NCI-H345 (cell line): Measurements from ENCODE around the gene RDH11.
"Not testable (repeated sequence)": the region's sequence is repeated elsewhere in the genome, so short reads cannot be mapped to it uniquely, and the experiment has no call there.

Experiments
- DNase-seq: peaks from one replicate; lab custom pipeline; 2025; lab: John Stamatoyannopoulos, UW

The RDH11 gene

GRCh38 chr14:67695394-67695949 is at the start of gene RDH11:
RDH11 (minus strand) TSS chr14:67695764; CDS start chr14:67695703, 61 bp downstream.
- DNase-seq: peak; percentile 94

GRCh38 chr14:67744046-67744445 is 48.5 kb upstream of the RDH11 start:
- no peak for DNase-seq

GRCh38 chr14:67738740-67739504 is 43.4 kb upstream of the RDH11 start:
- no peak for DNase-seq

- DNase-seq: no peak
Observed at GRCh38 chr14:67736771-67737170, 41.2 kb upstream of the RDH11 start.

- DNase-seq: no peak
Observed at GRCh38 chr14:67735336-67736147, 40.0 kb upstream of the RDH11 start.

GRCh38 chr14:67734675-67735074 is 39.1 kb upstream of the RDH11 start:
- no peak for DNase-seq

GRCh38 chr14:67733616-67734015 is 38.1 kb upstream of the RDH11 start:
- no peak for DNase-seq

GRCh38 chr14:67729072-67729885 is 33.7 kb upstream of the RDH11 start:
- DNase-seq: no peak

GRCh38 chr14:67728258-67728657 is 32.7 kb upstream of the RDH11 start:
- no peak for DNase-seq

- no peak for DNase-seq
Observed at GRCh38 chr14:67727361-67727760, 31.8 kb upstream of the RDH11 start.

GRCh38 chr14:67725171-67725570 is 29.6 kb upstream of the RDH11 start:
- DNase-seq: no peak

GRCh38 chr14:67722293-67722692 is 26.7 kb upstream of the RDH11 start:
- no peak for DNase-seq

- no peak for DNase-seq
Observed at GRCh38 chr14:67721875-67722274, 26.3 kb upstream of the RDH11 start.

- no peak for DNase-seq
Observed at GRCh38 chr14:67719866-67720265, 24.3 kb upstream of the RDH11 start.

GRCh38 chr14:67719385-67719784 is 23.8 kb upstream of the RDH11 start:
- not testable (repeated sequence) for DNase-seq

GRCh38 chr14:67718265-67718664 is 22.7 kb upstream of the RDH11 start:
- DNase-seq: no peak

- DNase-seq: no peak
Observed at GRCh38 chr14:67717048-67717447, 21.5 kb upstream of the RDH11 start.

GRCh38 chr14:67710209-67710608 is 14.6 kb upstream of the RDH11 start:
- no peak for DNase-seq

- DNase-seq: not testable (repeated sequence)
Observed at GRCh38 chr14:67709796-67710195, 14.2 kb upstream of the RDH11 start.

- not testable (repeated sequence) for DNase-seq
Observed at GRCh38 chr14:67709346-67709745, 13.8 kb upstream of the RDH11 start.

- DNase-seq: no peak
Observed at GRCh38 chr14:67705211-67705610, 9.6 kb upstream of the RDH11 start.

- peak; percentile 77 for DNase-seq
Observed at GRCh38 chr14:67704484-67705089, 9.0 kb upstream of the RDH11 start.
